ENCODE measurements around the gene NDUFA6.
A peak's percentile ranks its signal among the peaks of the same experiment; 100 is the strongest.
"Not testable (repeated sequence)": the region's sequence is repeated elsewhere in the genome, so short reads cannot be mapped to it uniquely, and the experiment has no call there.

NDUFA6 gene

DNA sequence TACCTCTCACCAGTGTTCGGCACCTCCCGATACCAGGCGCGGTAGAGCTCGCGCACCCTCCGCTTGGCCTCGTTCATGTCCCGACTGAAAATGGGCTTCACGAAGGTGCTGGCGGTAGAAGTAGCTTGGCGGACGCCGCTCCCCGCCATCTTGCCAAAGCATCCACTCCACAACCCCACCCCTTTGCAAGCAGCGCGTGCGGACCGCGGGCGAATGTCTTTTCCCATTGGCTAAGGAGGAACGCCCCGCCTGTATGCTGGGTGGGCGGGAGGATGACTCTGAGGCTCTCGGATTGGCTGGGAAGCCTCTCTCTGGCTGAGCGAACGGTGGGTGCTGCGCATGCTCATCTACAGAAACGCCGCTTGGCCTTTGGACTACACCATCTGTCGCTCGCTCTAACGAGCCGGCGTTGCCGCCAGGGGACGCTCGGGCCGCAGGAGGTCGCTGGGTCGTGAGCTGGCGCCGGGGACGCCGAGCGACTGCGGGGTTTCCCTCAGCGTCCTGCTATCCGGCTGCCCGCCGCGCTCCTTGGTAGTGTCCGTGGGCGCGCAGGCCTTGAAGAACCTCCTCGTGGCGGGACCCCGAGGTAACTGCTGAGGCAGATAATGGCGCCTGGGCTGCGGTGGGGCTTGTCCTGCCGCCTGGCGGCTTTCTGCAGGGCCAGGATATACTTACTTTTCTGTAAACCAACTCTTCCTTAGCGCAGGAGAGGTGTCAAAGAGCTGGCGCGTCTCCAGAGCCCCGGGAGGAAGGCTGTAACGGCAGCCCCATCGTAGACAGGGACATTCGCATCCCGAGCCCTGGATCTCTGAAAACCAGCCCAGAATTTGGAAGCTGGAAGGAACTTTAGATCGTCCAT, at the start of gene NDUFA6:
TSS of gene NDUFA6 (minus strand) at position 177 of the 859 bp plus-strand sequence. CDS start at position 149, 28 bp downstream.
- peak; percentile 99 for DNase-seq

DNA sequence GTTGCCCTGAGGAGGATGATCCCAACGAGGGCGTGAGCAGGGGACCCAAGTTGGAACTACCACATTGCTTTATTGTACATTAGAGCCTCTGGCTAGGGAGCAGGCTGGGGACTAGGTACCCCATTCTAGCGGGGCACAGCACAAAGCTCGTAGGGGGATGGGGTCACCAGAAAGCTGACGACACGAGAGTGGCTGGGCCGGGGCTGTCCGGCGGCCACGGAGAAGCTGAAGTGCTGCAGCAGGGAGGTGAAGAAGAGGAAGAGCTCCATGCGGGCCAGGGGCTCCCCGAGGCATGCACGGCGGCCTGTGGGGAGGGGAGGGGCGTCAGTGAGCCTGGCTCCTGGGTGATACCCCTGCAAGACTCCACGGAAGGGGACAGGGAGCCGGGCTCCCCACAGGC, 49.6 kb upstream of the NDUFA6 start:
- DNase-seq: not testable (repeated sequence)

GRCh38 chr22:42139508-42139907, 48.9 kb upstream of the NDUFA6 start:
- DNase-seq: not testable (repeated sequence)

DNA sequence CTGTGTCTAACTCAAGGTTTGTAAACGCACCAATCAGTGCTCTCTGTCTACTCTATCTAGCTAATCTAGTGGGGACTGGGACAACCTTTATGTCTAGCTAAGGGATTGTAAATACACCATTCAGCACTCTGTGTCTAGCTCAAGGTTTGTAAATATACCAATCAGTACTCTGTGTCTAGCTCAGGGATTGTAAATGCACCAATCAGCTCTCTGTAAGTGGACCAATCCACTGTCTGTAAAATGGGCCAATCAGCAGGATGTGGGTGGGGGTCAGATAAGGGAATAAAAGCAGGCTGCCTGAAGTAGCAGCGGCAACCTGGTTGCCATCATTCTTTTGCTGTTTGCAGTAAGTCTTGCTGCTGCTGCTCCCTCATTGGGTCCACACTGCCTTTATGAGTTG, 48.4 kb upstream of the NDUFA6 start:
- DNase-seq: no peak

DNA sequence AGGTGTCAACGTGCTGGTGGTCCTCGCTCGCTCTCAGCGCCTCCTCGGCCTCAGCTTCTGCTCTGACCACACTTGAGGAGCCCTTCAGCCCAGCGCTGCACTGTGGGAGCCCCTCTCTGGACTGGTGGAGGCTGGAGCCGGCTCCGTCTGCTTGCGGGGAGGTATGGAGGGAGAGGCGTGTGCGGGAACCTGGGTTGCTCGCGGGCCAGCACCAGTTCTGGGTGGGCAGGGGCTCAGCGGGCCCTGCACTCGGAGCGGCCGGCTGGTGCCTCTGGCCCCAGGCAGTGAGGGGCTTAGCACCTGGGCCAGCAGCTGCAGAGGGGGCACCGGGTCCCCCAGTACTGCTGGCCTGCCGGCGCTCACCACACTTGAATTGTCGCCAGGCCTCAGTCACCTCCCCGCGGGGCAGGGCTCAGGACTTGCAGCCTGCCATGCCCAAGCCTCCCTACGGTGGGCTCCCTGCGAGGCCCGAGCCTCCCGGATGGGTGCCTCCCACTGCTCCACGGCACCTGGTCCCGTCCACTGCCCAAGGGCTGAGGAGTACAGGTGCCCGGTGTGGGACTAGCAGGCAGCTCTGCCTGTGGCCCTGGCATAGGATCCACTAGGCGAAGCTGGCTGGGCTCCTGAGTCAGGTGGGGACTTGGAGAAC, 47.7 kb upstream of the NDUFA6 start:
- DNase-seq: no peak

- DNase-seq: not testable (repeated sequence)
These were observed 45.1 kb upstream of the NDUFA6 start for GRCh38 chr22:42135688-42136087.

- no peak for DNase-seq
These were observed 43.8 kb upstream of the NDUFA6 start for GRCh38 chr22:42134100-42135020.

- no peak for DNase-seq
These were observed 41.9 kb upstream of the NDUFA6 start for GRCh38 chr22:42132457-42132856.

- DNase-seq: no peak
These were observed 41.0 kb upstream of the NDUFA6 start for GRCh38 chr22:42131562-42131961.

GRCh38 chr22:42130639-42131431, 40.3 kb upstream of the NDUFA6 start, which contains the start of gene CYP2D6:
CYP2D6 (minus strand) TSS chr22:42130810; CDS start chr22:42130791, 19 bp downstream.
- DNase-seq: not testable (repeated sequence)

- not testable (repeated sequence) for DNase-seq
These were observed 39.6 kb upstream of the NDUFA6 start for GRCh38 chr22:42130182-42130581.

DNA sequence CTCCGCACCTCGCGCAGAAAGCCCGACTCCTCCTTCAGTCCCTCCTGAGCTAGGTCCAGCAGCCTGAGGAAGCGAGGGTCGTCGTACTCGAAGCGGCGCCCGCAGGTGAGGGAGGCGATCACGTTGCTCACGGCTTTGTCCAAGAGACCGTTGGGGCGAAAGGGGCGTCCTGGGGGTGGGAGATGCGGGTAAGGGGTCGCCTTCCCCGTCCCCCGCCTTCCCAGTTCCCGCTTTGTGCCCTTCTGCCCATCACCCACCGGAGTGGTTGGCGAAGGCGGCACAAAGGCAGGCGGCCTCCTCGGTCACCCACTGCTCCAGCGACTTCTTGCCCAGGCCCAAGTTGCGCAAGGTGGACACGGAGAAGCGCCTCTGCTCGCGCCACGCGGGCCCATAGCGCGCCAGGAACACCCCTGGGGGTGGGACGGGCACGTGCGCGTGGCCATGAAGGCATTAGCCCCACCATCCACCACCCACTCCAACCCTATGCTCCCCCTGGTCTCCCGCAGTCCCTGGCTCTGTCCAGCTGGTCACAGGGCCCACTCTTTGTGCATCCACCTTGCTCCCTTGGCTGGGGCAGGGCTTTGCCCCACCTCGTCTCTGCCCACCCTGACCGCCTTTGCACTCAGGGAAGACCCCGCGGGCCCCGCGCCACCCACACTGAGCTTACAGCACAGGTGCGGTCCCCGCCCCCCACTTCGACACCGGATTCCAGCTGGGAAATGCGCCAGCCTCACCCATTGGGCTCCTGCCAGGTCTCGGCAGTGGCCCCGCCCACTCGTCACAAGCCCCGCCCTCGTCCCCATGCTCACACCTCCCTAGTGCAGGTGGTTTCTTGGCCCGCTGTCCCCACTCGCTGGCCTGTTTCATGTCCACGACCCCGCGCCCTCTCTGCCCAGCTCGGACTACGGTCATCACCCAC, 38.5 kb upstream of the NDUFA6 start:
- not testable (repeated sequence) for DNase-seq

- not testable (repeated sequence) for DNase-seq
These were observed 37.4 kb upstream of the NDUFA6 start for GRCh38 chr22:42128007-42128406.

DNA sequence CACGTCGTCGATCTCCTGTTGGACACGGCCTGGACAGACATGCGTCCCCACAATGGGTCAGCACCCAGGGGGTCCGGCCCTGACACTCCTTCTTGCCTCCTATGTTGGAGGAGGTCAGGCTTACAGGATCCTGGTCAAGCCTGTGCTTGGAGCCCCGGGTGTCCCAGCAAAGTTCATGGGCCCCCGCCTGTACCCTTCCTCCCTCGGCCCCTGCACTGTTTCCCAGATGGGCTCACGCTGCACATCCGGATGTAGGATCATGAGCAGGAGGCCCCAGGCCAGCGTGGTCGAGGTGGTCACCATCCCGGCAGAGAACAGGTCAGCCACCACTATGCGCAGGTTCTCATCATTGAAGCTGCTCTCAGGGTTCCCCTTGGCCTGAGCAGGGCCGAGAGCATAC, 37.0 kb upstream of the NDUFA6 start:
- no peak for DNase-seq

DNA sequence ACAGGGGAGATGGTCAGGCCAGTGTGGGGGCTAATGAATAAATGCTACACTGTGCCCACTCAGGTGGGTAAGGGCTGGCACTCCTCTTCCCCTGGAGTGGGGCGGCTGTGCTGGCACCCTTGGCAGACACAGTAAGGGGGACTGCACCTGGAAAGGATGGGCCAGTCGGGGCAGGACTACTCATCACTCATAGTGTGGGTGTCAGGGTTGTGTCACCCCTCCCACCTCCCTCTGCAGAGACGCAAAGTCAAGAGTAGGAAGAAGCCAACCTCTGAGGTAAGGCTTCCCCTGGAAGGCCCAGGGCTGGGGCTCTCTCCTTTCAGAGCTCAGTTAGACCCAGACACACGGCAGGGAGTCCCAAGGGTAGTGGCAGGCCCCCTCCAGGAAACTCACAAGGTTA, 33.0 kb upstream of the NDUFA6 start:
- DNase-seq: not testable (repeated sequence)

- DNase-seq: not testable (repeated sequence)
These were observed 29.9 kb upstream of the NDUFA6 start for GRCh38 chr22:42120231-42121021.

GRCh38 chr22:42116848-42117424, 26.4 kb upstream of the NDUFA6 start:
- DNase-seq: no peak

DNA sequence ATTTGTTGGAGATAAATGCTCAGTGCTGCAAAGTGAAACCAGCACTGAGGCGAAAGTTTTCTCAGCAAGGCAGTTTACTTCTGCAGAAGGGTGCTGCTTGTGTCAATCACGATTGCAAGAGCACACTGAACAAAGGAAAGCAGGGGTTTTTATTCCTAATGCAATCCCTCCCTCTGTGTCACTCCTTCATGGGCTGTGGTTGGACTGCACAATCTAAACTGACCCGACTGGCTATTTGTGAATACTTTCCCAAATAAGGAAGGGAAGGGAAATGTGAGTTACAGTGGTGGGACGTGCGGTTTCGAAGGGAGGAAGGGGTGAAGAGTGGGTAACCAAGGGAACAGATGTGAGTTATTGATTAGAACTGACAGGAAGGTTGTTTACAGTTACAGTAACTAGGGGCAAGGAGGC, 24.9 kb upstream of the NDUFA6 start:
- DNase-seq: not testable (repeated sequence)

- no peak for DNase-seq
These were observed 24.1 kb upstream of the NDUFA6 start for GRCh38 chr22:42114721-42115120.

GRCh38 chr22:42112793-42113192, 22.2 kb upstream of the NDUFA6 start:
- DNase-seq: not testable (repeated sequence)

All from fibroblast of skin of right quadriceps (primary cell).